GM10847 (cell line): ENCODE measurements around the gene TMEM140.

Experiments used
- POLR2A ChIP-seq: IDR thresholded peaks from 2 replicates; pipeline ENCODE4 v1.6.1; 2011; ENCODE audit not compliant: insufficient read length; ENCODE audit errors: extremely low read depth

The TMEM140 gene

GRCh38 chr7:135181929-135182678 lies 34.2 kb downstream of the TMEM140 start:
- TF ChIP-seq POLR2A = no peak

- TF ChIP-seq POLR2A = no peak
Observed at GRCh38 chr7:135183478-135183877, 35.6 kb downstream of the TMEM140 start.

- no peak for TF ChIP-seq POLR2A
Observed at GRCh38 chr7:135184254-135184841, 36.5 kb downstream of the TMEM140 start.

DNA sequence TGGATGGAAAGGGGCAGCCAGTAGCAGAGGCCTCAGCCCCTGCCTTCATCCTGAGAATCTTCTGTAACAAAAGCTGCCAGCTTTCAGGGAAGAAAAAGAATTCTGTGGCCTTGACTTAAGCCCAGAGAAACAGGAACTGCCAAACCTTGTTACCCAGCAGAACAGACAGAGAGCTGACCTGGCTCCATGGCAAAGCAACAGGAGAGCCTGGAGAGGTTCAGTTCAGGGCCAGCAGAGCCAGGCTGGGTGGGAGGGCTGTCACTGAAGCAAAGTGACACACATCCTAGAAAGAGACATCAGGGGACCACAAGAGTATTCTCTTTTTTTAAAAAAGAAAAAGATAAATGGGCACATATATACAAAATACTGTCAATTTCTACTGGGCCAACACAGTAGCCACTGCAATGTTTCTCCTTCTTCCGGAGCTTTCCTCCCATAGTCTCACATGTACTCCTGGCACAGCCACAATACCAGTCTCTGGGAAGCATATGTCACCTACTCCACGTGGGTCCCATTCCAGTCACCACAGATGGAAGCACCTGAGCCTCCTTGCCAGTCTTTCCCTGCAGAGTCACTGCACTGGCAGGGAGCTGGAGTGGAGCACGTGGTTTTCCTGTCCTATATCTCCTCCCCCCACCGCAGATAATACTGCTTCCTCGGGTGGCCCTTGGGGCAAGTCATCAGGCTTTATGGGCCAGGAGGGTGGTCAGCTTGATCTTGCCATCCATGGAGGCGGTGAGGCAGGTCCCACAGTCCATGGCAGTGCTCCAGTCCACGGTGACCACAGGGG lies 37.8 kb downstream of the TMEM140 start:
- no peak for TF ChIP-seq POLR2A

DNA sequence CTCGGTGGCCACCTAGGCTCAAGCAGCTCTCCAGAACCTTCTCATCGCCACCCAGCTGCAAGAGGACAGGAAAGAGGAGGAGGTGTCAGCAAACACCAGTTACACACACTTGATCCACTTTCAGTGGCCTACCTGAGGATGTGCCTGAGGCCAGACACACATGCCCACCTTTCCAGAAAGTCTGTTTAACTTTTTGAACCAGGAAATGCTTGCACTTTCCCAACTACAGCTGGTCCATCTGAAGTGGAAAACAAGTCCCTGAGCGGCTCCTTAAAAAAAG lies 38.3 kb downstream of the TMEM140 start:
- TF ChIP-seq POLR2A = no peak

DNA sequence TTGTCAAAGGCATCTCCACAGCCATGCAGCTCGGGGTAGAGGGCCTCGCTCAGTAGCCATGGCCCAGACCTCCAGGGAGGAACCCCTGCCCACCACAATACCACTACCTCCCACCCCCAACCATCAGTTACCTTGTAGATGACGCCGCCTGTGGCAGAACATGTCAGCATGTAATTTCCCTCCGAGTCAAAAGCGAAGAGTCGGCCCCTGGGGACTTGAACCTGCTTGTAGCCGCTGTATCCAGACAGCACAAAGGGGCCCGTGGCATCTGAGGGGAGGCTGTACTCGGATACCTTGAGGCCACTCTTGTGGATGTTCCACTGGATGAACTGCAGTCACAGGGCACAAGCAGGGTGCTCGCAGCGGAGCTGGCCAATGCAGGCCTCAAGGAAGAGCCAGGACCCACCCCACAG lies 39.0 kb downstream of the TMEM140 start:
- no peak for TF ChIP-seq POLR2A

DNA sequence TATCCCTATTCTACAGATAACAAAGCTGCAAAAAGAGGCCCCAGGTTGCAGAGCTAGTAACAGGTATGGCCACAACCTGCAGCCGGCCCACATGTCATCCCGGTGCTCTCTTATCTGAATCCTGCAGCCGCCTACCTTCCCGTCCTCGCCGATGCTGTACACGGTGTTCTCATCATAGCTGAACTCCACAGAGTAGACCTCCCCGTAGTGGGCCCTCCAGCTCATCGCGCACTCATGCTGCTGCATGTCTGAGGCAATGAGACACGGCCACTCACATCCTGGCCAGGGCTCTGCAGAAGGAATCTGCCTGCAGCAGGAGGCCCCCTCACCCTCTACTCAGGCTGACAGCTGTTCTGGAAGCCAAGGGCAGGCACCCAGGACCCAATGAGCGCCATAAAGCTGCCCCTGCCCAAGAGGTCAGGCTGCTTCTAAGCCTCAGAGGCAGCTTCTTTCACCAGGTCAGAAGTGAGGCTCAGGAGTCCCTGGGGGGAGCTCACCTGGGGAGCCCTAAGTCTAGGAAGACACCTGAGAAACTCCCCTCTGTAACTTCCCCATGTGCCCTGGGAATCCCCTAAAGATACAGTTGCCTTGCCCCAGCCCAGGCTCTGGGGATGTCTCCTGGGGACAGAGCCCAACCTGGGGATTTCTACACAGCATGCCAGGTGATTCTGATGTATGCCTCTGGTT lies 40.6 kb downstream of the TMEM140 start:
- no peak for TF ChIP-seq POLR2A

DNA sequence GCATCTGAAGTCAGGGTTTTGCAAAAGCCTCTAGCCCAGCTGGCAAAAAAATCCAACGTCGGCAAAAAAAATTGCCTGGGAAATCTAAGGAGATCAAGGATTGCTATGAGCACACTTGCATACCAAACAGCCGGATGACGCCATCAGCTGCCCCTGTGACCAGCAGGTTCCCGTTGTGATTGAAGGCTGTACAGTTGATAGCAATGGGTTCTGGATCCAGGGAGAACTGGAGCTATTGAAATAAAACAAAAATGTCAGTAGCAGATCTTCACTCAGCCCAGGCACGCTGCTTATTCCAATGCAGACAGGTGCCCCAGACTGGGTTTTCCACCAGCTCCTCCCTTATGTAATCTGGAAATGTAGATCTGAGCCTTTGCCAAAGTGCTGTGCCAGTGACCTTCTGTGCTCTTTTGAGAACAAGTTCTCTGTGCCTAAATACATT lies 41.4 kb downstream of the TMEM140 start:
- no peak for TF ChIP-seq POLR2A

GRCh38 chr7:135189961-135190360 lies 42.1 kb downstream of the TMEM140 start:
- no peak for TF ChIP-seq POLR2A

DNA sequence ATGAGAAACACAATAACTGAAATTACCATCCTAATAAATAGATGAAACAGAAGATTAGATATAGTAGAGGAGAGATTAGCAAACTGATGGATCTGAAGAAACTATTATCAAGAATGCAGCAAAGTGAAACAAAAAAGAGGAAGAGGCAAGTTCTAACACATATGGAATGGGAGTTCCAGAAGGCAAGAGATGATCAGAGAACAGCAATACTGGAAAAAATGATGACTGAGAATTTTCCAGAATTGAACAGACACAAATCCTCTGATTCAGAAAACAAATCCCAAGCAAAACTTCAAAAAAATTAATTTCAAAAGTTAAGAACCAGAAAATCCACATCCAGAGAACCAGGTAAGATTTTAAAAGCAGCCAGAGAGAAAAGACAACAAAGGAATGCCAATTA lies 42.8 kb downstream of the TMEM140 start:
- TF ChIP-seq POLR2A = no peak

GRCh38 chr7:135192914-135193536 lies 45.2 kb downstream of the TMEM140 start:
- no peak for TF ChIP-seq POLR2A

DNA sequence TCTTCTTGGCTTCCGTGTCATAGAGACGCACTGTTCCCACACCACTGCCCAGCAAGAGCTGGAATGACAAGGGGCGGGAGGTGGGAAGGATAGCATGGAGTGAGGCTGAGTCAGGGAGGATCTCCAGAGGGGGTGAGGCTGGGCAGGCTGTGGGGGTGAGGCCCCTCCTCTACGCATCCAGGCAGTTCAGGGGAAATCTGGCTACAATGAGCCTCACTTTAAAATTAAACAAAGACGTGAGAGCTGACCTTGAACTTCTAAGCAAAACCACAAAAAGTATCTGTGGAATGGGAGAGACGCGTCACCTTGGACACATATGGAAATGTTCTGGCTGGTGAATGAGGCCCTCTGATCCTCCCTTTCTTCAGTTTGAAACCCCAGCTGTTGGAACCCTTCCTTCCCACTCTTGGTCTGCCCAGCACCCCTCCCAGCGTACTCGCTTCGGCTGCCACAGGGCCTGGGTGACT lies 45.8 kb downstream of the TMEM140 start:
- TF ChIP-seq POLR2A = no peak

DNA sequence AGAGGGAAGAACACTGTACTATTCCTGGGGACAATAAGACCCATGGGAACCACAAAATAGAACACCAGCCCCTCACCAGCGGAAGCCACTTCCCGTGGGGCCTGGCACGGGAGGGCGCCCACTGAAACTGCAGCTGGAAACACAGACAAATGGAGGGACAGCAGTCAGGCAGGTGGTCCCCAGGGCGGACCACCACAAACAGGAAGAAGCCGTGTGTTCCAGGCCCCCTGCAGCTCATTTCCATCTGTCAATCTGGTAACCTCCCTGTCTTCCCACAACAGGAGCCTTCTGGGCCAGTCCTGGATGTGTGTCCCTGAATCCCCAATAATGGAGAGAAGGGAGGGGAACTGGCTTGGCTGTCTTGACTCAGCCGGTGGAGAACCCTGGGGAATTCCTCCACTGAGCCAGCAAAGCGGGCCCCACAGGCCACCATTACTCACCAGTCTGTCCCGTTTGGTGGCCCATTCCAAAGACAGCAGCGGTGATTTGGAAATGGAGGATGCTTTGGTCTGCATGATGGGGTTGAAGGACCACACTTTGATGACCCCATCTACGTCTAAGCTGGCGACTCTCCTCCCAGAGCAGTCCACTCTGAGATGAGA lies 46.7 kb downstream of the TMEM140 start:
- TF ChIP-seq POLR2A = no peak

DNA sequence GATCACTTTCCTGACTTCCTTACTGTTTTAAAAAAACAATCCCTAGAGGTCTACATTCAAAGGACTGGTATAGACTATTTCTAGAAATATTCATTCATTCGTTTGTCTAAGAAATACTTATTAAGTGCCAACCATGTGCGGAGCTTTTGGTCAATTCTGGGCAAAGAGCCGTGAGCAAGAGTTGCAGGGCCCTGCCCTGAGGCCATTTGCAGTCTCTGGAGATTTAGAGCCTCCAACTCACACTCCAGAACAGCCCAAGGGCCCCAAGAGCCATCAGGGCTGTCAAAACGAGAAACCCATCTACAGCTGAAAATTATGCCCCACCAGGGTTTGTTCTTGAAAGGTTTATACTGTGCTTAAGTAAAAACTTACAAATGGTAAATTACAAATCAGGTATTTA lies 47.3 kb downstream of the TMEM140 start:
- TF ChIP-seq POLR2A = no peak
